HepG2 (cell line): ENCODE measurements around the gene UNC93A. TPM values are rescaled to one million over a fixed set of nuclear protein-coding genes. Genes with fewer than 3 reads are reported as not detected.

Experiments used
- ATAC-seq: fragments of 200-7000 bp; cut with Tn5 transposase; 3 replicates; pipeline ENCODE4 v1.9.1; 2020; ENCODE audit warnings: mild to moderate bottlenecking, moderate library complexity
- BruUV-seq: library from RNA; stranded (reverse); fragments of 400-500 nt; replicated peaks from 2 replicates; lab custom pipeline; 2021; lab: Mats Ljungman, UMichigan
- CTCF ChIA-PET: fragments of 300-600 bp; formaldehyde crosslinking; extraction: SDS; loops from one replicate; lab custom pipeline; 2021; ENCODE audit warnings: low total read pairs, inconsistent platforms, low intra/inter-chr PET ratio; lab: Yijun Ruan, JAX
- POLR2A ChIA-PET: fragments of 350-600 bp; sonication (Branson Sonifier 250); formaldehyde crosslinking; loops from one replicate; lab custom pipeline; 2020; ENCODE audit warnings: antibody characterized with exemption, inconsistent platforms; lab: Yijun Ruan, JAX
- DNase-seq: peaks from one replicate; pipeline ENCODE4 v3.0.0-alpha.2; 2015; ENCODE audit warnings: low spot score
- FAIRE-seq: peaks from 3 replicates; lab custom pipeline; 2011; peaks lifted over from hg19 to GRCh38; lab: Jason Lieb, UNC
- H2AFZ ChIP-seq: one replicate; pipeline ENCODE4 v1.6.1; 2011; ENCODE audit warnings: low read length, inconsistent platforms
- H3K27ac ChIP-seq: fragments of 300-600 bp; 3 replicates; pipeline ENCODE4 v1.8.0; 2011; ENCODE audit warnings: mixed run types, mild to moderate bottlenecking, mixed read lengths, low read length, inconsistent platforms; ENCODE audit not compliant: insufficient read depth; ENCODE audit errors: extremely low read length
- H3K27me3 ChIP-seq, 2 experiments: fragments of 200-600 bp in 1 of 2; 2 replicates in 1 of 2; 3 replicates in 1 of 2; pipeline versions ENCODE4 v1.6.0 to v1.8.0; 2011; ENCODE audit warnings: low read length in 2 of 2, mild to moderate bottlenecking in 2 of 2, moderate library complexity in 2 of 2, inconsistent platforms in 1 of 2; ENCODE audit not compliant: insufficient read depth in 2 of 2, control insufficient read depth in 1 of 2
- H3K36me3 ChIP-seq, 2 experiments: fragments of 200-600 bp in 1 of 2; replicated peaks in 1 of 2; 2 replicates in 1 of 2; 3 replicates in 1 of 2; pipeline versions ENCODE4 v1.5.1 to v1.8.0; 2011; ENCODE audit warnings: low read length in 2 of 2, inconsistent platforms in 1 of 2; ENCODE audit not compliant: insufficient read depth in 2 of 2, control insufficient read depth in 1 of 2
- H3K4me1 ChIP-seq: 2 replicates; pipeline ENCODE4 v1.5.1; 2012; ENCODE audit warnings: low read length, inconsistent platforms; ENCODE audit not compliant: insufficient read depth
- H3K4me2 ChIP-seq: 2 replicates; pipeline ENCODE4 v1.6.0; 2011; ENCODE audit warnings: low read depth, low read length, inconsistent platforms
- H3K4me3 ChIP-seq, 3 experiments: fragments of 200-600 bp in 1 of 3; sonication (generic), shearing (Covaris generic) in 1 of 3; replicated peaks in 1 of 3; 2 replicates each; pipeline ENCODE4 v1.5.1; 2011 to 2016; ENCODE audit warnings: low read length in 3 of 3, inconsistent platforms in 2 of 3, low read depth in 2 of 3, mild to moderate bottlenecking in 2 of 3, control low read depth in 1 of 3, mixed read lengths in 1 of 3; ENCODE audit not compliant: insufficient read depth in 1 of 3
- H3K79me2 ChIP-seq: one replicate; pipeline ENCODE4 v1.6.1; 2011; ENCODE audit warnings: low read length, inconsistent platforms; ENCODE audit not compliant: insufficient read depth
- H3K9ac ChIP-seq: 2 replicates; pipeline ENCODE4 v1.6.0; 2011; ENCODE audit warnings: mild to moderate bottlenecking, low read depth, low read length, inconsistent platforms; ENCODE audit not compliant: insufficient read depth
- H3K9me3 ChIP-seq: 2 replicates; pipeline ENCODE4 v1.5.1; 2012; ENCODE audit warnings: mild to moderate bottlenecking, low read length
- H4K20me1 ChIP-seq: 2 replicates; pipeline ENCODE4 v1.6.0; 2011; ENCODE audit warnings: inconsistent platforms, mild to moderate bottlenecking, low read length, moderate library complexity; ENCODE audit not compliant: insufficient read depth
- CBFB ChIP-seq: sonication (generic); formaldehyde crosslinking; IDR thresholded peaks from 2 replicates; pipeline ENCODE4 v1.4.0; 2020; ENCODE audit warnings: missing genetic modification reagents
- ELF1 ChIP-seq: sonication (generic); formaldehyde crosslinking; IDR thresholded peaks from 2 replicates; pipeline ENCODE4 v1.4.0; 2020; ENCODE audit warnings: missing genetic modification reagents
- HES4 ChIP-seq: sonication (generic); formaldehyde crosslinking; IDR thresholded peaks from 2 replicates; pipeline ENCODE4 v1.9.0; 2021; ENCODE audit warnings: mild to moderate bottlenecking, missing genetic modification reagents, borderline replicate concordance
- HNF1B ChIP-seq: sonication (generic); formaldehyde crosslinking; IDR thresholded peaks from 2 replicates; pipeline ENCODE4 v1.5.1; 2020; ENCODE audit warnings: mild to moderate bottlenecking, moderate library complexity, missing genetic modification reagents
- HNF4A ChIP-seq: sonication (generic); formaldehyde crosslinking; IDR thresholded peaks from 2 replicates; pipeline ENCODE4 v1.4.0; 2020; ENCODE audit warnings: missing genetic modification reagents
- KAT7 ChIP-seq: IDR thresholded peaks from 2 replicates; pipeline ENCODE4 v1.6.1; 2018; ENCODE audit warnings: borderline replicate concordance, missing compliant biosample characterization
- MTERF4 ChIP-seq: sonication (generic); formaldehyde crosslinking; IDR thresholded peaks from 2 replicates; pipeline ENCODE4 v1.8.0; 2023; ENCODE audit warnings: mild to moderate bottlenecking, missing genetic modification reagents
- NFIB ChIP-seq: sonication (generic); formaldehyde crosslinking; IDR thresholded peaks from 2 replicates; pipeline ENCODE4 v1.9.0; 2021; ENCODE audit warnings: missing genetic modification reagents, mild to moderate bottlenecking, borderline replicate concordance
- SKIL ChIP-seq: sonication (generic); formaldehyde crosslinking; IDR thresholded peaks from 2 replicates; pipeline ENCODE4 v1.8.0; 2022; ENCODE audit warnings: missing genetic modification reagents, mild to moderate bottlenecking, moderate library complexity, borderline replicate concordance
- TRIM24 ChIP-seq: sonication (generic); formaldehyde crosslinking; IDR thresholded peaks from 2 replicates; pipeline ENCODE4 v1.8.0; 2022; ENCODE audit warnings: mild to moderate bottlenecking, missing genetic modification reagents
- ZBTB46 ChIP-seq: sonication (generic); formaldehyde crosslinking; IDR thresholded peaks from 2 replicates; pipeline ENCODE4 v1.4.0; 2020; ENCODE audit warnings: mild to moderate bottlenecking, missing genetic modification reagents, borderline replicate concordance
- ZFP91 ChIP-seq: sonication (generic); formaldehyde crosslinking; IDR thresholded peaks from 2 replicates; pipeline ENCODE4 v1.9.0; 2022; ENCODE audit warnings: missing genetic modification reagents, mild to moderate bottlenecking, borderline replicate concordance
- ZNF614 ChIP-seq: IDR thresholded peaks from 2 replicates; pipeline ENCODE4 v1.6.1; 2018; ENCODE audit warnings: missing biosample characterization, missing genetic modification reagents, inconsistent platforms, borderline replicate concordance
- WGBS: methylation state at CpG from one replicate; pipeline ENCODE4 v1.1.6; 2017; ENCODE audit warnings: low lambda C conversion rate; 5-methylcytosine and 5-hydroxymethylcytosine counted together
- in situ Hi-C: cut with HindIII; loops from 2 replicates; pipeline ENCODE4 v1.10.0; 2017; ENCODE audit warnings: low pct_unique_long_range_greater_than_20kb; ENCODE audit not compliant: extremely low pct_ligation_motif_present
- intact Hi-C: fragments of 100-400 bp; cut with micrococcal nuclease; formaldehyde crosslinking; loops from one replicate; pipeline ENCODE4 v1.10.0; 2022; ENCODE audit not compliant: unreplicated experiment
- polyA plus RNA-seq, 8 experiments: library from polyadenylated mRNA; depleted of rRNA in 3 of 8; stranded (reverse) in 7 of 8; unstranded in 1 of 8; fragments of >200 nt; fragmentation: Illumina TruSeq in 4 of 8; extraction: Trizol in 4 of 8; gene quantifications; 2 replicates each; pipeline versions ENCODE4 v1.2.1 to v1.2.3, GENCODE V29; 2011 to 2016; ENCODE audit warnings: low read depth in 4 of 8, missing spikeins in 1 of 8, mixed read lengths in 1 of 8; ENCODE audit not compliant: insufficient read depth in 1 of 8
- total RNA-seq, 5 experiments: library from RNA; depleted of rRNA; stranded (reverse); fragments of >200 nt; fragmentation: Illumina TruSeq; extraction: Trizol; gene quantifications; 2 replicates each; pipeline ENCODE4 v1.2.3, GENCODE V29; 2016; ENCODE audit warnings: low read depth in 1 of 5

Gene UNC93A
- total and polyA plus RNA-seq, 2 of the 13 experiments (the other 11 are each of a cell fraction or from before 2014, with no cell fraction given), result 11.0 to 42.7 TPM

- intact Hi-C loops, result loop anchor here (5.0 kb wide), 1 partner anchor 69 kb away; no protein-coding TSS in a partner anchor
- H3K9me3 ChIP-seq, result no peaks in the 10 kb centered on the region
- no peaks in the 10 kb centered on the region for H3K27me3 ChIP-seq
- DNase-seq (no peak), FAIRE-seq (no peak), ATAC-seq (no peak)
- H3K4me2 ChIP-seq, result 0 out of 2 replicates have a peak overlapping the region, but pooled peaks have one; percentile 69
- H4K20me1 ChIP-seq, result no peaks in the 10 kb centered on the region
- 88% methylated on average over 12 of the region's 13 CpGs for WGBS
- peaks cover 5 to 11% of the 10 kb centered on the region in 2 experiments; a peak in 4 of 5 replicates for H3K36me3 ChIP-seq
- peak overlapping the region; percentile 77 for H3K27ac ChIP-seq
- H3K4me3 ChIP-seq, result no peak overlapping the region
- H3K79me2 ChIP-seq, result no peaks in the 10 kb centered on the region
- H3K9ac ChIP-seq, result no peak overlapping the region
- BruUV-seq, result no TSS peak
- H3K4me1 ChIP-seq, result peaks cover 56% of the 10 kb centered on the region
- in situ Hi-C loops, result loop anchor here (5.0 kb wide), 1 partner anchor 71 kb away; no protein-coding TSS in a partner anchor
- ChIA-PET CTCF (no interaction called here), POLR2A (interaction anchor here (0.6 to 7.4 kb wide), 4 partner anchors 12 to 49 kb away, joined by 3 to 163 read pairs (median 36); no protein-coding TSS in a partner anchor)
- H2AFZ ChIP-seq, result no peak overlapping the region
- TF ChIP-seq KAT7, result 0 out of 2 replicates have a peak, but pooled peaks have one; percentile 12
- peak; percentile 83; the same call in 1 of the 2 replicates for TF ChIP-seq NFIB (CRISPR knock-in tag)
- TF ChIP-seq CBFB (CRISPR knock-in tag), result no peak
- peak; percentile 67; the same call in 1 of the 2 replicates for TF ChIP-seq HES4 (CRISPR knock-in tag)
- TF ChIP-seq MTERF4 (CRISPR knock-in tag), result 0 out of 2 replicates have a peak, but pooled peaks have one; percentile 56
- no peak for TF ChIP-seq ZBTB46 (CRISPR knock-in tag)
- TF ChIP-seq HNF1B (CRISPR knock-in tag), result 0 out of 2 replicates have a peak, but pooled peaks have one; percentile 58
- TF ChIP-seq ZNF614 (CRISPR knock-in tag), result 0 out of 2 replicates have a peak, but pooled peaks have one; percentile 27
- TF ChIP-seq HNF4A, result peak; percentile 18; the same call in 1 of the 2 replicates
- no peak for TF ChIP-seq SKIL (CRISPR knock-in tag)
- TF ChIP-seq TRIM24, result peak; percentile 66; the same call in 1 of the 2 replicates
- TF ChIP-seq ELF1 (CRISPR knock-in tag), result no peak
- TF ChIP-seq ZFP91 (CRISPR knock-in tag), result peak; percentile 17; the same call in 1 of the 2 replicates
These were observed 2.5 kb downstream of the UNC93A start for GRCh38 chr6:167293590-167294091.
